Measurements from ENCODE around the gene SCML1.

GRCh38 chrX:17718649-17719165 is 18.6 kb upstream of the SCML1 start:
- no peak for TF ChIP-seq POLR2AphosphoS5 (IDR thresholded peaks at IDR 0.05; ENCODE audit: low read depth, low read length)
- TF ChIP-seq SIN3A (IDR thresholded peaks at IDR 0.05; ENCODE audit: borderline replicate concordance, insufficient read depth, low read depth, low read length), result no peak

Measured in Panc1 (cell line).